ENCODE data around the gene ADSS1. TPM values are rescaled to one million over a fixed set of nuclear protein-coding genes. Genes with fewer than 3 reads are reported as not detected.

ADSS1 gene
- polyA plus RNA-seq, 2 donors = 5.8 to 10.2 TPM

GRCh38 chr14:104731320-104732294, 7.6 kb downstream of the ADSS1 start:
- H3K36me3 ChIP-seq (ENCODE audit: control insufficient read depth in 2 of 2, insufficient read depth in 2 of 2, low read length in 1 of 2) = no peaks in the 10 kb centered on the region
- peaks cover 5 to 38% of the 10 kb centered on the region in 2 donors for H3K4me1 ChIP-seq (ENCODE audit: control insufficient read depth in 2 of 2, insufficient read depth in 2 of 2, low read length in 1 of 2)
- H3K27ac ChIP-seq (ENCODE audit: low read depth in 2 of 2, low read length in 1 of 2) = peak overlapping the region; percentile 45 to 65

GRCh38 chr14:104732355-104732804, 8.4 kb downstream of the ADSS1 start:
- Histone ChIP-seq H3K4me3 (ENCODE audit: low read depth in 1 of 2, low read length in 2 of 2) (no peak overlapping the region), H3K9me3 (ENCODE audit: control insufficient read depth in 2 of 2, insufficient read depth in 1 of 2, low read depth in 1 of 2, low read length in 1 of 2) (no peaks in the 10 kb centered on the region), H3K4me1 (ENCODE audit: control insufficient read depth in 2 of 2, insufficient read depth in 2 of 2, low read length in 1 of 2) (peaks cover 5 to 38% of the 10 kb centered on the region in 2 donors), H3K27ac (ENCODE audit: low read depth in 2 of 2, low read length in 1 of 2) (peak overlapping the region; percentile 45 to 76), H3K36me3 (ENCODE audit: control insufficient read depth in 2 of 2, insufficient read depth in 2 of 2, low read length in 1 of 2) (no peaks in the 10 kb centered on the region), H3K27me3 (ENCODE audit: control insufficient read depth in 1 of 2, insufficient read depth in 2 of 2, low read length in 2 of 2) (no peaks in the 10 kb centered on the region)
- WGBS, 2 donors = 45 to 47% methylated on average over 13 to 14 of the region's 14 CpGs

More at GRCh38 chr14:104731320-104732294, 7.6 kb downstream of the ADSS1 start:
- WGBS, 2 donors = 89% methylated on average over 17 to 18 of the region's 18 CpGs
- H3K27me3 ChIP-seq (ENCODE audit: control insufficient read depth in 1 of 2, insufficient read depth in 2 of 2, low read length in 2 of 2) = no peaks in the 10 kb centered on the region
- H3K9me3 ChIP-seq (ENCODE audit: control insufficient read depth in 2 of 2, insufficient read depth in 1 of 2, low read depth in 1 of 2, low read length in 1 of 2) = no peaks in the 10 kb centered on the region
- H3K4me3 ChIP-seq (ENCODE audit: low read depth in 1 of 2, low read length in 2 of 2) = no peak overlapping the region

- Histone ChIP-seq H3K27ac (ENCODE audit: low read depth in 2 of 2, low read length in 1 of 2) (peak overlapping the region; percentile 45 to 76), H3K9me3 (ENCODE audit: control insufficient read depth in 2 of 2, insufficient read depth in 1 of 2, low read depth in 1 of 2, low read length in 1 of 2) (no peaks in the 10 kb centered on the region), H3K4me3 (ENCODE audit: low read depth in 1 of 2, low read length in 2 of 2) (no peak overlapping the region), H3K4me1 (ENCODE audit: control insufficient read depth in 2 of 2, insufficient read depth in 2 of 2, low read length in 1 of 2) (peaks cover 5 to 38% of the 10 kb centered on the region in 2 donors), H3K27me3 (ENCODE audit: control insufficient read depth in 1 of 2, insufficient read depth in 2 of 2, low read length in 2 of 2) (no peaks in the 10 kb centered on the region), H3K36me3 (ENCODE audit: control insufficient read depth in 2 of 2, insufficient read depth in 2 of 2, low read length in 1 of 2) (no peaks in the 10 kb centered on the region)
- 66 to 75% methylated on average over 23 of the region's 23 CpGs for WGBS, 2 donors
Measured at GRCh38 chr14:104732931-104733681, 9.1 kb downstream of the ADSS1 start.

- peaks cover 5 to 38% of the 10 kb centered on the region in 2 donors for H3K4me1 ChIP-seq (ENCODE audit: control insufficient read depth in 2 of 2, insufficient read depth in 2 of 2, low read length in 1 of 2)
Measured at GRCh38 chr14:104734051-104734587, 10.1 kb downstream of the ADSS1 start.

GRCh38 chr14:104734601-104734990, 10.6 kb downstream of the ADSS1 start:
- Histone ChIP-seq H3K27me3 (ENCODE audit: control insufficient read depth in 1 of 2, insufficient read depth in 2 of 2, low read length in 2 of 2) (no peaks in the 10 kb centered on the region), H3K27ac (ENCODE audit: low read depth in 2 of 2, low read length in 1 of 2) (peak overlapping the region in 1 of 2 donors; percentile 14), H3K9me3 (ENCODE audit: control insufficient read depth in 2 of 2, insufficient read depth in 1 of 2, low read depth in 1 of 2, low read length in 1 of 2) (no peaks in the 10 kb centered on the region), H3K4me3 (ENCODE audit: low read depth in 1 of 2, low read length in 2 of 2) (no peak overlapping the region), H3K36me3 (ENCODE audit: control insufficient read depth in 2 of 2, insufficient read depth in 2 of 2, low read length in 1 of 2) (no peaks in the 10 kb centered on the region), H3K4me1 (ENCODE audit: control insufficient read depth in 2 of 2, insufficient read depth in 2 of 2, low read length in 1 of 2) (peaks cover 5 to 38% of the 10 kb centered on the region in 2 donors)
- 87 to 93% methylated on average over 9 of the region's 9 CpGs for WGBS, 2 donors

More at GRCh38 chr14:104734051-104734587, 10.1 kb downstream of the ADSS1 start:
- 86 to 94% methylated on average over 6 of the region's 6 CpGs for WGBS, 2 donors
- H3K36me3 ChIP-seq (ENCODE audit: control insufficient read depth in 2 of 2, insufficient read depth in 2 of 2, low read length in 1 of 2) = no peaks in the 10 kb centered on the region
- H3K9me3 ChIP-seq (ENCODE audit: control insufficient read depth in 2 of 2, insufficient read depth in 1 of 2, low read depth in 1 of 2, low read length in 1 of 2) = no peaks in the 10 kb centered on the region
- no peak overlapping the region for H3K4me3 ChIP-seq (ENCODE audit: low read depth in 1 of 2, low read length in 2 of 2)
- H3K27me3 ChIP-seq (ENCODE audit: control insufficient read depth in 1 of 2, insufficient read depth in 2 of 2, low read length in 2 of 2) = no peaks in the 10 kb centered on the region
- H3K27ac ChIP-seq (ENCODE audit: low read depth in 2 of 2, low read length in 1 of 2) = peak overlapping the region in 1 of 2 donors; percentile 17

- H3K36me3 ChIP-seq (ENCODE audit: control insufficient read depth in 2 of 2, insufficient read depth in 2 of 2, low read length in 1 of 2) = peaks cover 0 to 3% of the 10 kb centered on the region in 2 donors
- WGBS, 2 donors = 83 to 87% methylated on average over 31 of the region's 31 CpGs
- peaks cover 5 to 38% of the 10 kb centered on the region in 2 donors for H3K4me1 ChIP-seq (ENCODE audit: control insufficient read depth in 2 of 2, insufficient read depth in 2 of 2, low read length in 1 of 2)
- H3K27me3 ChIP-seq (ENCODE audit: control insufficient read depth in 1 of 2, insufficient read depth in 2 of 2, low read length in 2 of 2) = no peaks in the 10 kb centered on the region
- no peak overlapping the region for H3K4me3 ChIP-seq (ENCODE audit: low read depth in 1 of 2, low read length in 2 of 2)
- peak overlapping the region; percentile 81 to 87 for H3K27ac ChIP-seq (ENCODE audit: low read depth in 2 of 2, low read length in 1 of 2)
- no peaks in the 10 kb centered on the region for H3K9me3 ChIP-seq (ENCODE audit: control insufficient read depth in 2 of 2, insufficient read depth in 1 of 2, low read depth in 1 of 2, low read length in 1 of 2)
Measured at GRCh38 chr14:104734991-104735779, 11.2 kb downstream of the ADSS1 start.

GRCh38 chr14:104735830-104736642, 12.0 kb downstream of the ADSS1 start:
- Histone ChIP-seq H3K4me1 (ENCODE audit: control insufficient read depth in 2 of 2, insufficient read depth in 2 of 2, low read length in 1 of 2) (peaks cover 5 to 38% of the 10 kb centered on the region in 2 donors), H3K9me3 (ENCODE audit: control insufficient read depth in 2 of 2, insufficient read depth in 1 of 2, low read depth in 1 of 2, low read length in 1 of 2) (no peaks in the 10 kb centered on the region), H3K27me3 (ENCODE audit: control insufficient read depth in 1 of 2, insufficient read depth in 2 of 2, low read length in 2 of 2) (no peaks in the 10 kb centered on the region), H3K4me3 (ENCODE audit: low read depth in 1 of 2, low read length in 2 of 2) (no peak overlapping the region), H3K36me3 (ENCODE audit: control insufficient read depth in 2 of 2, insufficient read depth in 2 of 2, low read length in 1 of 2) (peaks cover 0 to 8% of the 10 kb centered on the region in 2 donors), H3K27ac (ENCODE audit: low read depth in 2 of 2, low read length in 1 of 2) (peak overlapping the region; percentile 81 to 87)
- WGBS, 2 donors = 39 to 48% methylated on average over 26 of the region's 26 CpGs

- Histone ChIP-seq H3K27me3 (ENCODE audit: control insufficient read depth in 1 of 2, insufficient read depth in 2 of 2, low read length in 2 of 2) (no peaks in the 10 kb centered on the region), H3K4me3 (ENCODE audit: low read depth in 1 of 2, low read length in 2 of 2) (no peak overlapping the region), H3K9me3 (ENCODE audit: control insufficient read depth in 2 of 2, insufficient read depth in 1 of 2, low read depth in 1 of 2, low read length in 1 of 2) (no peaks in the 10 kb centered on the region), H3K27ac (ENCODE audit: low read depth in 2 of 2, low read length in 1 of 2) (no peak overlapping the region), H3K36me3 (ENCODE audit: control insufficient read depth in 2 of 2, insufficient read depth in 2 of 2, low read length in 1 of 2) (peaks cover 0 to 13% of the 10 kb centered on the region in 2 donors), H3K4me1 (ENCODE audit: control insufficient read depth in 2 of 2, insufficient read depth in 2 of 2, low read length in 1 of 2) (peaks cover 0 to 22% of the 10 kb centered on the region in 2 donors)
- 92 to 94% methylated on average over 18 of the region's 18 CpGs for WGBS, 2 donors
Measured at GRCh38 chr14:104738375-104739019, 14.5 kb downstream of the ADSS1 start.

Data from esophagus (tissue), 2 donors.